Stomach (tissue), 9 donors: ENCODE results near the gene ITGAV. TPM values are rescaled to one million over a fixed set of nuclear protein-coding genes. Genes with fewer than 3 reads are reported as not detected.

ENCODE experiments used
- DNase-seq, 2 donors: peaks; one replicate each; pipeline versions ENCODE4 v3.0.0 to v3.0.0-alpha.2; 2013 to 2019
- H3K27ac ChIP-seq, 5 donors: fragments of 200-600 bp in 4 of 5; sonication (generic) in 4 of 5; one replicate each; pipeline ENCODE4 v1.5.1; 2013 to 2019; ENCODE audit warnings: mild to moderate bottlenecking in 1 of 5, moderate library complexity in 1 of 5
- H3K27me3 ChIP-seq, 3 donors: fragments of 200-600 bp; sonication (generic); one replicate each; pipeline ENCODE4 v1.5.1; 2017 to 2019; ENCODE audit warnings: mixed run types in 1 of 3
- H3K36me3 ChIP-seq, 4 donors: fragments of 200-600 bp; sonication (generic); 1 replicate in 3 of 4; 2 replicates in 1 of 4; pipeline ENCODE4 v1.5.1; 2016 to 2019
- H3K4me1 ChIP-seq, 4 donors: fragments of 200-600 bp; sonication (generic); one replicate each; pipeline ENCODE4 v1.5.1; 2016 to 2019
- H3K4me3 ChIP-seq, 4 donors: fragments of 200-600 bp; sonication (generic) in 3 of 4; one replicate each; pipeline ENCODE4 v1.5.1; 2016 to 2019; ENCODE audit warnings: mild to moderate bottlenecking in 1 of 4
- H3K9me3 ChIP-seq, 4 donors: fragments of 200-600 bp; sonication (generic); one replicate each; pipeline ENCODE4 v1.5.1; 2016 to 2019
- EP300 ChIP-seq: sonication (generic); formaldehyde crosslinking; IDR thresholded peaks from one replicate; pipeline ENCODE4 v1.6.1; 2017; ENCODE audit warnings: antibody characterized with exemption
- POLR2A ChIP-seq, 4 donors: fragments of 450-650 bp; IDR thresholded peaks; one replicate each; pipeline ENCODE4 v1.6.1; 2016; ENCODE audit warnings: antibody characterized with exemption in 4 of 4, control low read depth in 2 of 4, mild to moderate bottlenecking in 1 of 4, moderate library complexity in 1 of 4
- POLR2AphosphoS5 ChIP-seq, 3 donors: sonication (generic); formaldehyde crosslinking; IDR thresholded peaks; one replicate each; pipeline ENCODE4 v1.6.1; 2016; ENCODE audit warnings: antibody characterized with exemption in 3 of 3
- WGBS, 5 donors: extraction: QIAGEN DNeasy Blood & Tissue Kit in 3 of 5; methylation state at CpG; one replicate each; pipeline versions ENCODE4 v1.1.5 to v1.1.7; 2013 to 2018; 5-methylcytosine and 5-hydroxymethylcytosine counted together
- intact Hi-C: fragments of 100-400 bp; cut with DNase I; formaldehyde crosslinking; loops from one replicate; pipeline ENCODE4 v1.15.1; 2023; ENCODE audit warnings: low total_unique reads
- polyA plus RNA-seq, 3 donors: library from polyadenylated mRNA; stranded (reverse); fragments of 200-250 nt; gene quantifications; one replicate each; pipeline ENCODE4 v1.2.3, GENCODE V29; 2013
- total RNA-seq, 5 donors: library from RNA; depleted of rRNA; stranded (reverse); fragments of >200 nt; gene quantifications; one replicate each; pipeline versions ENCODE4 v1.1.0 to v1.2.3, GENCODE V29; 2014 to 2016
- TF ChIP-seq, protein P1 (sequence below), 7 experiments: fragments of 450-650 bp in 4 of 7; fragments of 200-600 bp in 3 of 7; sonication (generic) in 3 of 7; IDR thresholded peaks; one replicate each; pipeline ENCODE4 v1.5.1; 2016 to 2019; ENCODE audit warnings: antibody characterized with exemption in 7 of 7, control low read depth in 2 of 7, mild to moderate bottlenecking in 1 of 7
- donor health status: healthy with polysubstance abuse.
- donor health status: Bipolar disorder and iron deficiency.
- donor health status: healthy.

ITGAV gene
- total and polyA plus RNA-seq, 8 donors = 7.8 to 393 (median 75.5) TPM

DNA sequence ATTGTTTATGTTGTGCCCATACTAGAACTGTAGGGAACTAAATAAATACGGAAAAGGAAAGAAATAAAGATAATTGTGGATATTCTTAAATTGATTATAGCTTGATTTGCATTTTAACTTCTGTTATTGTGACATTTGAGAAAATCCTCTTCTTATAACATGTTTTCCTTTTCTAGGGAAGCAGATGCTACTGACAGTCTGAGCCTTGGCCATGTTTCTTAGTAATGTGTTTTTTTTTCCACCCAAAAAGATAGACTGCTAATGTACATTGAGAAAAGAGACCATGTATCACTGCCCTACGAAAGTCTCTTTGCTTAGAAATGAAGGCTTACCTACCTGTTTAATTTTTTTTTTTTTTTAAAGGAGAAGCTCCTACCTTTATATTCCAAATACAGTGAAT, 22.2 kb downstream of the ITGAV start:
- Histone ChIP-seq H3K9me3 (no peaks in the 10 kb centered on the region), H3K27ac (no peak overlapping the region), H3K27me3 (no peaks in the 10 kb centered on the region), H3K36me3 (peaks cover 0 to 6% (median under 1%) of the 10 kb centered on the region in 4 donors), H3K4me1 (peaks cover 0 to 30% (median 11%) of the 10 kb centered on the region in 4 donors), H3K4me3 (no peak overlapping the region)
- TF ChIP-seq POLR2AphosphoS5 (IDR thresholded peaks at IDR 0.05) = no peak
- intact Hi-C loops = no loop called here
- DNase-seq = no peak
- WGBS, 5 donors = 85 to 99% (median 89%) methylated on average over 2 of the region's 2 CpGs

- Histone ChIP-seq H3K27ac (no peak overlapping the region), H3K9me3 (no peaks in the 10 kb centered on the region), H3K4me1 (peaks cover 0 to 30% (median 11%) of the 10 kb centered on the region in 4 donors), H3K36me3 (peaks cover 0 to 6% (median 0%) of the 10 kb centered on the region in 4 donors), H3K27me3 (no peaks in the 10 kb centered on the region), H3K4me3 (no peak overlapping the region)
- intact Hi-C loops = no loop called here
- WGBS, 5 donors = 69 to 77% (median 71%) methylated on average over 2 of the region's 2 CpGs
- TF ChIP-seq, protein P1, sequence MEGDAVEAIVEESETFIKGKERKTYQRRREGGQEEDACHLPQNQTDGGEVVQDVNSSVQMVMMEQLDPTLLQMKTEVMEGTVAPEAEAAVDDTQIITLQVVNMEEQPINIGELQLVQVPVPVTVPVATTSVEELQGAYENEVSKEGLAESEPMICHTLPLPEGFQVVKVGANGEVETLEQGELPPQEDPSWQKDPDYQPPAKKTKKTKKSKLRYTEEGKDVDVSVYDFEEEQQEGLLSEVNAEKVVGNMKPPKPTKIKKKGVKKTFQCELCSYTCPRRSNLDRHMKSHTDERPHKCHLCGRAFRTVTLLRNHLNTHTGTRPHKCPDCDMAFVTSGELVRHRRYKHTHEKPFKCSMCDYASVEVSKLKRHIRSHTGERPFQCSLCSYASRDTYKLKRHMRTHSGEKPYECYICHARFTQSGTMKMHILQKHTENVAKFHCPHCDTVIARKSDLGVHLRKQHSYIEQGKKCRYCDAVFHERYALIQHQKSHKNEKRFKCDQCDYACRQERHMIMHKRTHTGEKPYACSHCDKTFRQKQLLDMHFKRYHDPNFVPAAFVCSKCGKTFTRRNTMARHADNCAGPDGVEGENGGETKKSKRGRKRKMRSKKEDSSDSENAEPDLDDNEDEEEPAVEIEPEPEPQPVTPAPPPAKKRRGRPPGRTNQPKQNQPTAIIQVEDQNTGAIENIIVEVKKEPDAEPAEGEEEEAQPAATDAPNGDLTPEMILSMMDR (IDR thresholded peaks at IDR 0.05) = no peak
- TF ChIP-seq POLR2A (IDR thresholded peaks at IDR 0.05) (no peak), POLR2AphosphoS5 (IDR thresholded peaks at IDR 0.05) (no peak), EP300 (no peak)
- no peak for DNase-seq
Observed at GRCh38 chr2:186612555-186613440, 22.9 kb downstream of the ITGAV start.

DNA sequence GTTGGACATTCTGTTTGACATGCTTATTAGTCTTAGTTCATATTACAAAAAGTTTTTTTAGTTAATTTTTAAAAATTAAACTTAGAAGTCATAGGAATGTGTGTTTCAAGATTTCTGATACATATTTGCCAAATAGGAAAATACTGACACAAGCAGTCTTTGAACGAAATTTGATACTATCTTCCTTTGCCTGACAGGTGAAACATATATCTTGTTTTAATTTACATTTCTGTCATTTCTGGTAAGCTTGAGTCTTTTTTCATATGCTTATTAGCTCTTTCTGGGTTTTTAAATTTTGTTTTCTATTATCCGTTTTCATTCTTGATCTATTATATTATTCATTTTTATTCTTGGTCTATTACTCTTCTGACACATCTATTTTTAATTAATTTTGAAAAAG, 24.5 kb downstream of the ITGAV start:
- Histone ChIP-seq H3K27ac (no peak overlapping the region), H3K27me3 (no peaks in the 10 kb centered on the region), H3K4me1 (peaks cover 0 to 19% (median 9%) of the 10 kb centered on the region in 4 donors), H3K36me3 (peaks cover 0 to 6% (median 0%) of the 10 kb centered on the region in 4 donors), H3K4me3 (no peak overlapping the region), H3K9me3 (no peaks in the 10 kb centered on the region)
- WGBS, 5 donors = 83 to 87% (median 84%) methylated on average over 2 of the region's 2 CpGs
- intact Hi-C loops = no loop called here
- no peak for DNase-seq
- TF ChIP-seq EP300 (no peak), POLR2A (IDR thresholded peaks at IDR 0.05) (no peak), POLR2AphosphoS5 (IDR thresholded peaks at IDR 0.05) (no peak)
- TF ChIP-seq, protein P1 (IDR thresholded peaks at IDR 0.05) = no peak

DNA sequence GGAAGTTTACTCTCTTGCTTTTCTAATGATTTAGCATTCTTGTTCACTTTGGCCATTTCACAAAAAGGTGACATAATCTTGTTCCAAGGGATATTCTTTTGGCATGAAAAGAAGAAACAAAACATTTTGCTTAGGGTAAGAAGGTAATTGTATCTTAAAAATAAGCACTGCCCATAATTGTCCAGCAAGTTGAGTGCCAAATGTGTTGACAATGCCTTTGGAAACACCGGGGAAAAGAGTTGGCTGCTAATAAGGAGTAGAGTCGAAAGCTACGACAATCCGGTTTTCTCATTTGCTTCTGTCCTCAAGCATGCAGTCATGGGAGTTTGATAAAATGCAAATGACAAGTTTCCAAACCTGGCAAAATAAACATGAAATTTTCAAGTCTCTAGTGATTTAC, 27.3 kb downstream of the ITGAV start:
- intact Hi-C loops = no loop called here
- H3K27me3 ChIP-seq = no peaks in the 10 kb centered on the region
- H3K4me1 ChIP-seq = peaks cover 0 to 16% (median 2%) of the 10 kb centered on the region in 4 donors
- no peak for TF ChIP-seq POLR2AphosphoS5 (IDR thresholded peaks at IDR 0.05)
- no peak for TF ChIP-seq POLR2A (IDR thresholded peaks at IDR 0.05)
- TF ChIP-seq, protein P1 (IDR thresholded peaks at IDR 0.05) = no peak
- no peak overlapping the region for H3K27ac ChIP-seq
- DNase-seq = no peak
- peaks cover 0 to 14% (median under 1%) of the 10 kb centered on the region in 4 donors for H3K36me3 ChIP-seq
- H3K4me3 ChIP-seq = no peak overlapping the region
- 77 to 90% (median 85%) methylated on average over 4 of the region's 4 CpGs for WGBS, 5 donors
- H3K9me3 ChIP-seq = no peaks in the 10 kb centered on the region

- TF ChIP-seq, protein P1 (IDR thresholded peaks at IDR 0.05) = no peak
- no peak for TF ChIP-seq EP300
- no peak for TF ChIP-seq POLR2AphosphoS5 (IDR thresholded peaks at IDR 0.05)
- no peak for TF ChIP-seq POLR2A (IDR thresholded peaks at IDR 0.05)
- 68 to 91% (median 83%) methylated on average over 1 of the region's 1 CpG for WGBS, 5 donors
- no peak for DNase-seq
- intact Hi-C loops = no loop called here
- Histone ChIP-seq H3K27ac (no peak overlapping the region), H3K27me3 (no peaks in the 10 kb centered on the region), H3K4me1 (peaks cover 0 to 10% (median 0%) of the 10 kb centered on the region in 4 donors), H3K9me3 (no peaks in the 10 kb centered on the region), H3K4me3 (no peak overlapping the region), H3K36me3 (peaks cover 0 to 21% (median 7%) of the 10 kb centered on the region in 4 donors)
Observed at GRCh38 chr2:186617771-186618170, 27.9 kb downstream of the ITGAV start.
